CD14-positive monocyte (primary cell): ENCODE measurements around the gene PDE1C. TPM values are rescaled to one million over a fixed set of nuclear protein-coding genes. Genes with fewer than 3 reads are reported as not detected.

Experiments used
- DNase-seq, 3 donors: peaks; one replicate each; pipeline ENCODE4 v3.0.0-alpha.2; 2011 to 2022
- H2AFZ ChIP-seq: 2 replicates; pipeline ENCODE4 v1.6.0; 2012; ENCODE audit warnings: mild to moderate bottlenecking, low read depth, low read length, inconsistent platforms; ENCODE audit not compliant: insufficient read depth, poor library complexity, severe bottlenecking
- H3K27ac ChIP-seq, 2 donors: 1 replicate in 1 of 2; 2 replicates in 1 of 2; pipeline ENCODE4 v1.5.1; 2012 to 2013; ENCODE audit warnings: low read length in 2 of 2, control low read depth in 1 of 2, inconsistent platforms in 1 of 2, low read depth in 1 of 2, mild to moderate bottlenecking in 1 of 2
- H3K27me3 ChIP-seq, 2 donors: one replicate each; pipeline versions ENCODE4 v1.6.0 to v1.6.1; 2011 to 2013; ENCODE audit warnings: low read length in 2 of 2; ENCODE audit not compliant: control insufficient read depth in 2 of 2, insufficient read depth in 2 of 2
- H3K36me3 ChIP-seq, 2 donors: replicated peaks in 1 of 2; 1 replicate in 1 of 2; 2 replicates in 1 of 2; pipeline versions ENCODE4 v1.5.1 to v1.6.1; 2012 to 2013; ENCODE audit warnings: low read length in 2 of 2, control low read depth in 1 of 2, inconsistent platforms in 1 of 2, mild to moderate bottlenecking in 1 of 2; ENCODE audit not compliant: insufficient read depth in 2 of 2, control insufficient read depth in 1 of 2
- H3K4me1 ChIP-seq, 2 donors: 1 replicate in 1 of 2; 2 replicates in 1 of 2; pipeline versions ENCODE4 v1.5.1 to v1.6.1; 2012 to 2013; ENCODE audit warnings: low read length in 2 of 2, control low read depth in 1 of 2, inconsistent platforms in 1 of 2, mild to moderate bottlenecking in 1 of 2, moderate library complexity in 1 of 2; ENCODE audit not compliant: insufficient read depth in 2 of 2, control insufficient read depth in 1 of 2
- H3K4me2 ChIP-seq: replicated peaks from 2 replicates; pipeline ENCODE3; 2012; ENCODE audit warnings: low read length, moderate library complexity, mild to moderate bottlenecking; ENCODE audit not compliant: poor library complexity, severe bottlenecking; ENCODE audit errors: extremely low read depth
- H3K4me3 ChIP-seq, 3 experiments: fragments of 200-600 bp in 1 of 3; sonication (generic) in 1 of 3; replicated peaks in 1 of 3; 1 replicate in 2 of 3; 2 replicates in 1 of 3; pipeline ENCODE4 v1.5.1; 2011 to 2013; ENCODE audit warnings: low read length in 3 of 3, mild to moderate bottlenecking in 3 of 3, control low read depth in 2 of 3, low read depth in 2 of 3, inconsistent platforms in 1 of 3, moderate library complexity in 1 of 3
- H3K79me2 ChIP-seq: 2 replicates; pipeline ENCODE4 v1.6.0; 2012; ENCODE audit warnings: mild to moderate bottlenecking, control low read depth, inconsistent platforms, low read length, moderate library complexity; ENCODE audit not compliant: insufficient read depth
- H3K9ac ChIP-seq: 2 replicates; pipeline ENCODE4 v1.6.0; 2017; ENCODE audit warnings: low read length, mild to moderate bottlenecking; ENCODE audit not compliant: insufficient read depth, poor library complexity, severe bottlenecking
- H3K9me3 ChIP-seq, 2 donors: replicated peaks in 1 of 2; 1 replicate in 1 of 2; 2 replicates in 1 of 2; pipeline versions ENCODE4 v1.5.1 to v1.6.1; 2012 to 2013; ENCODE audit warnings: low read length in 2 of 2, control low read depth in 1 of 2; ENCODE audit not compliant: control insufficient read depth in 1 of 2, insufficient read depth in 1 of 2
- H4K20me1 ChIP-seq: 2 replicates; pipeline ENCODE4 v1.6.0; 2012; ENCODE audit warnings: mild to moderate bottlenecking, low read length, control low read depth, moderate library complexity; ENCODE audit not compliant: insufficient read depth
- H3K27ac Mint-ChIP-seq, 7 donors: one replicate each; pipeline ENCODE4 v1.8.0; 2020; ENCODE audit warnings: mild to moderate bottlenecking in 7 of 7, mixed read lengths in 7 of 7, moderate library complexity in 6 of 7, inconsistent platforms in 2 of 7
- H3K27me3 Mint-ChIP-seq, 3 donors: one replicate each; pipeline ENCODE4 v1.8.0; 2021 to 2022; ENCODE audit warnings: low read depth in 3 of 3, mild to moderate bottlenecking in 3 of 3, mixed read lengths in 3 of 3, moderate library complexity in 3 of 3, inconsistent platforms in 1 of 3
- H3K36me3 Mint-ChIP-seq, 2 donors: one replicate each; pipeline ENCODE4 v1.8.0; 2020; ENCODE audit warnings: mixed read lengths in 2 of 2, inconsistent platforms in 1 of 2, mild to moderate bottlenecking in 1 of 2
- H3K4me1 Mint-ChIP-seq: one replicate; pipeline ENCODE4 v1.8.0; 2020; ENCODE audit warnings: mild to moderate bottlenecking, mixed read lengths
- H3K4me3 Mint-ChIP-seq, 2 donors: one replicate each; pipeline ENCODE4 v1.8.0; 2020; ENCODE audit warnings: mild to moderate bottlenecking in 2 of 2, mixed read lengths in 2 of 2, moderate library complexity in 1 of 2
- H3K9me3 Mint-ChIP-seq, 7 donors: one replicate each; pipeline ENCODE4 v1.8.0; 2020 to 2022; ENCODE audit warnings: mixed read lengths in 7 of 7, mild to moderate bottlenecking in 6 of 7, moderate library complexity in 6 of 7, inconsistent platforms in 2 of 7
- CTCF ChIP-seq: fragments of 200-600 bp; IDR thresholded peaks from one replicate; pipeline ENCODE4 v1.8.0; 2022; ENCODE audit warnings: antibody characterized with exemption, mild to moderate bottlenecking
- WGBS: methylation state at CpG from one replicate; pipeline ENCODE4 v1.1.5; 2013; ENCODE audit warnings: missing lambda C conversion rate; ENCODE audit not compliant: insufficient coverage; 5-methylcytosine and 5-hydroxymethylcytosine counted together
- intact Hi-C, 2 donors: fragments of 100-400 bp; cut with micrococcal nuclease; formaldehyde crosslinking; loops; one replicate each; pipeline versions ENCODE4 v1.15.0 to v1.15.1; 2023
- polyA plus RNA-seq, 3 donors: library from polyadenylated mRNA; depleted of rRNA in 1 of 3; unstranded in 2 of 3; stranded (reverse) in 1 of 3; fragments of 300-500 nt in 2 of 3; fragments of >200 nt in 1 of 3; fragmentation: Illumina TruSeq in 2 of 3; gene quantifications; 1 replicate in 2 of 3; 2 replicates in 1 of 3; pipeline ENCODE4 v1.2.3, GENCODE V29; 2012 to 2021

PDE1C gene
- polyA plus RNA-seq, 3 donors, result not detected

DNA sequence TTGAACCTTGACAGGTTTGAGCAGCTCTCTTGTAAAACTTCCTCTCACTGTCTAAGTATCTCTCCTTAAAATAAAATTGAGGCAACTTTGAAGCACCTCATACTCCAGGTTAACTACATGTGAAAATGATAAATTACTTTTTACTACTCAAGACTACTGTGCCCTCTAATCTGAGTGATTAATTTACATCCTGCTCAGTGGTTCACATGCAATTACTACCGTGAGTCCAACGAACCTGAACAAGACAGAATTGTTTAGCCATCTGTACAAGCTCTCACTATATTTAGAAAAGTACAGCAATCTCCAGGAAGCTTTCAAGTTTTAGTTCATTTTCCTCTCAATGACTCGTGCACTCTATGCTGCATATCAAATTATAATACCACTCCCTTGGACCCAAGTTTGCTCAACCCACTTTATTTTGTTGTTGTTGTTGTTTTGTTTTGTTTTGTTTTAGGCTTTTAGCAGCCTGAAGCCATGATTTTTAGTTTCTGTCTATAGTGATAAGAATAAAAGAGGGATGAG lies 21.2 kb downstream of the PDE1C start:
- Mint-ChIP-seq H3K4me1 (no peaks in the 10 kb centered on the region), H3K36me3 (no peaks in the 10 kb centered on the region), H3K27ac (no peak overlapping the region), H3K27me3 (no peaks in the 10 kb centered on the region), H3K4me3 (no peak overlapping the region), H3K9me3 (peaks cover 0 to 5% (median 0%) of the 10 kb centered on the region in 7 donors)
- H3K36me3 ChIP-seq, result no peaks in the 10 kb centered on the region
- intact Hi-C loops, result no loop called here
- H3K9ac ChIP-seq, result no peak overlapping the region
- no peaks in the 10 kb centered on the region for H4K20me1 ChIP-seq
- H3K27ac ChIP-seq, result no peak overlapping the region
- 6% methylated on average over 2 of the region's 3 CpGs for WGBS
- no peaks in the 10 kb centered on the region for H3K79me2 ChIP-seq
- no peak overlapping the region for H3K4me3 ChIP-seq
- no peaks in the 10 kb centered on the region for H3K4me1 ChIP-seq
- no peak overlapping the region for H2AFZ ChIP-seq
- H3K9me3 ChIP-seq, result no peaks in the 10 kb centered on the region
- no peak for DNase-seq
- H3K27me3 ChIP-seq, result no peaks in the 10 kb centered on the region
- no peak for TF ChIP-seq CTCF
- H3K4me2 ChIP-seq, result no peak overlapping the region

GRCh38 chr7:32047801-32048200 lies 22.4 kb downstream of the PDE1C start:
- Mint-ChIP-seq H3K4me1 (no peaks in the 10 kb centered on the region), H3K4me3 (no peak overlapping the region), H3K9me3 (peaks cover 0 to 3% (median 0%) of the 10 kb centered on the region in 7 donors), H3K27ac (no peak overlapping the region), H3K27me3 (no peaks in the 10 kb centered on the region), H3K36me3 (no peaks in the 10 kb centered on the region)
- intact Hi-C loops, result no loop called here
- Histone ChIP-seq H3K9me3 (no peaks in the 10 kb centered on the region), H3K4me2 (no peak overlapping the region), H3K4me3 (no peak overlapping the region), H3K9ac (no peak overlapping the region), H4K20me1 (no peaks in the 10 kb centered on the region), H2AFZ (no peak overlapping the region), H3K27me3 (no peaks in the 10 kb centered on the region), H3K27ac (no peak overlapping the region), H3K79me2 (no peaks in the 10 kb centered on the region), H3K36me3 (no peaks in the 10 kb centered on the region), H3K4me1 (no peaks in the 10 kb centered on the region)
- TF ChIP-seq CTCF, result no peak
- no peak for DNase-seq
